Stimulated activated CD4-positive, alpha-beta T cell treated with anti-CD3 and anti-CD28 coated beads, Interleukin-1b, Interleukin-23, amount 100 ng/mL, for 48 hours (primary cell): Measurements from ENCODE around the gene GREM1.

Experiments used
- DNase-seq: peaks from one replicate; pipeline ENCODE4 v3.0.0-alpha.2; 2020

GREM1 gene

DNA sequence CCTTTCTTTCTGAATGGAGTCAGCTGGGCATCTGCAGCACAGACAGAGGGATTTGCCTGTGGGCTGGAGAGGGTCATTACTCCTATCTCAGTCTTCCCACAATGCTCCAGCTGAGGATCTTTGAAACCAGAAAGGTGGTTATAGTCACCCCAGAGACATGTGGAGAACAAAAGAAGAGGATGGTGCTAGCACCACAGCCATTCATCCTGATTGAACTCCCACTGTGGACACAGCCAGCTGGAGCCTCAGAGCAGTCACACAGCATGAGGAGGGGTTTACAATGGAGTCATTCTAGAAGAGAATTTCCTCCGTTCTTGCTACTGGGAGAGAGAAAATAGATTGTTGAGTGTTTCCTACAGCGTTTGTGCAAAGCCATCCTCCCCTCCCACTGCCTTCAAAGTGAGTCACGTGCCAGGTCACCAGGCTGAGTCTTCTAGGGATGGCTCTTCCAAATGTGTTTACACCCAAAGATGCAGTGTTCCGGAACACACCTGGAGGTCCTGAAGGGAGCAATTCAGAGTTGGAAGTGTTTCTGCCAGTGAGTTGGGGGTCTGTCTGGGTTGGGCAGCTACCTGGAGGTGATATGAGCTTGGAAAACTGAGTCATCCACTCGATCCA, 18.9 kb upstream of the GREM1 start:
- no peak for DNase-seq

DNA sequence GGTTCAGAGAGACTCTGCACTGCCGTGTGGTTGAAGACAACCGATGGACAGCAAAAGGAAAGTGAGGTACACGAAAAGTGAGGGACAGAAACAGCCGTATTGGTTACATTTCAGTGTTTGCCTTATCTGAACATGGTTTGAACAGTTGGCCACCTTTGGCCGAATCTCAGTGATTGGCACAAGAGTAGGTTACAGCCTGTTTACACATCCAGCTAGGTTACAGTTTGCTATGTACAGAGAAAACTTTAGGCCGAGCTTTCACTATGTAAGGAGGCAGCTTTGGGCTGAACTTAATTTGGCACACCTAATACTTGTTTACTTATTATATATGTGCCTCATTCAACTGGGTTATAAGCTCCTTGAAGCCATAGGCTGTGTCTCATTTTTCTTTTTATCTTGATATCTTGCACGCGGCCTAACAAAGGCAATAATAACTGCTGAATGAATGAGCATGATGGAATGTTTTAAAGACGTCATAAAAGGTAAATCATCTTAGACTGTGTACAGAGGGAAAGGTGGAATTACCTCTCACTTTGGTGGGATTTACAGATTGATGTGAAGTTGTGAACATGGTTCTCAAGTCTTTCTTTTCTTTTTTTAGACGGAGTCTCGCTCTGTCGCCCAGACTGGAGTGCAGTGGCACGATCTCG, 17.2 kb upstream of the GREM1 start:
- no peak for DNase-seq

DNA sequence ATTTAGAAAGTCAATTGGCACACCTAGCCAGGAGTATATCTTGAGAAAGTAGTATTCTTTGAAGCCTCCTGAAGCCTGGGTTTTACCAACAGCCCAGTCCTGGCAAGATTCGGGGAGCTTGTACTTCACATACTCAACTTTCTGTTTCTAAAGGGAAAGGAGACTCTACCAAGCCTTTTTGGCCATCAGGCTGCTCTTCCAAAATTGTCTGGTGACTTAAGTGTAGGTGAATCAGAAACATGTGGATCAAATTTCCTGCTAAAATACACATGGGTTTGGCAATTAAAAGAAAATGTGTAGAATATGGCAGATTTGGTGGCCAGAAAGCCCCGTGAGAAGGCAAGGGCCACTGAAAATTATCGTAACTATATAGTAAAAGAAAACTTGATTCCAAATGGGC, 15.9 kb upstream of the GREM1 start:
- DNase-seq = no peak

DNA sequence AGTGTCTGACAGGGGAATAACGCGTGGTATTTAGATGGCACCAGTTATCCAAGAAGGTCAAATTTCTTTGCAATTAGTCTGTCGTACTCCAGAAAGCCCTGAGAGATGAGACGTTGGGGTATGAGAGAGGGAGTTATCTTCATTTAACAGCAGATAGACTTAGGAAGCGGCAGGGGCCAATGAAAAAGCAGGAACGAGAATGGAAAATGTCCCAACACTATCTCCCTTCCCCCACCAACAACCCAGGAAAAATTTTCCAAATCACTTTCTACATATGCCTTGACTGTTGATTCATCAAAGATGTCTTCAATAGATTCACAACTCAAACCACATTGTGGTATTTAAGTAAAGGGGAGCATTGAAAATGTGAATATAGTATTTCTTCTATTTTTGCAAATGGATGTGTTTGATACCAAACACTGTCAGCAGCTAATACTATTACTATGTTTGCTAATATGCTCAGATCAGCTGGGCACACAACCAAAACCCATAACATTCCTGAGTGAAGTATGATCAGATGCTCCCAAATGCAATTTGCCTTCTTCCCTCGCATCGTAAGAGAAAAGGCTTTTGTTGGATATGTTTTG, 13.3 kb upstream of the GREM1 start:
- DNase-seq = no peak

DNA sequence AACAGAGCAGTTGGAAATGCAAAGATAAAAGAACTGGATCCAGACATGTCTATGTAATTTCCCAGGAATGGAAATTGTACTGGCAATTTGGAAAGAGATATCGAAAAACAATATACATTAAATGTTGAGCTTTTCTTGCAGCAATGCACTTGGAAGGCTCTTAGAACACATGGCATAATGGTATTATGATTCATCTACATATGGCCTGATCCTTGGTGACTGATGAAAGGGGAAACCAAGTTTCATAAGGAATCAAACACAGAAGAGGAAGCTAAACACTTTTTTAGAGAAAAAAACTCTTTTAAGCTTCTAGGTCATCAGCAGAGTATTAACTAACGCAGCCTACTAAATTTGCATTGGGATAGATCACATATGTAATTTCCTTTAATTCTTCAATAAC, 12.4 kb upstream of the GREM1 start:
- DNase-seq = no peak

DNA sequence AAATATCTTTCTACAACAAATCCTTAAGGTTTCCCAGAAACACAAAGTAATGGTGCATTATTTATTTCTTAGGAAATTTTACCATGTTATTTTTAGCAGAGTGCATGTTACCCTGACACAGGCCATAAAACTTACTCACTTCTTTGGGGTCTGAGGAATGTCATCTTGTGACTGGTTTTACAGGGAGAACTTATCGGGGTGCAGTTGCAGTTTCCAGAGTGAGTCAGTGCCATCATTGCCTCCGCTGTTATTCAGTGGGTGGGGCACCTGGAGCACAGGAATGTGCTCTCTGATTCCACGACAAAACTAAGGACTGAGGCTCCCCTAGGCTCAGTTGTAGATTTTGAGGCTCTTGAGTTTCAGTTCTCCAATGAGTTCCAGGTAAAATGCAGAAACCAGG, 11.1 kb upstream of the GREM1 start:
- no peak for DNase-seq

DNA sequence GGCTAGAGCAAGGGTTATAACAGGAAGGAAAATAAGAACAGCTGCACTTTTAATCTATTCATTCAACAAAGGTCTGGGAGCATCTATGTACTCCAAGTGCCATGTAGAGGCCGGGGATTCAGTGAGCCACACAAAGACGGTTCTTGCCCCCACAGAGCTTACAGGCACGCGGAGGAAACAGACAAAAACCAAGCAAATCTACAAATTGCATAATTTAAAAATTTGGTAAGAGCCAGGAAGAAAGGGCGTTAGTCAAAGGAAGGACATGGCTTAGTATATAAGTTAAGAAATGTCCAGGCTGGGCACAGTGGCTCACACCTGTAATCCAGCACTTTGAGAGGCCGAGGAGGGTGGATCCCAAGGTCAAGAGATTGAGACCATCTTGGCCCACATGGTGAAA, 10.4 kb upstream of the GREM1 start:
- no peak for DNase-seq

DNA sequence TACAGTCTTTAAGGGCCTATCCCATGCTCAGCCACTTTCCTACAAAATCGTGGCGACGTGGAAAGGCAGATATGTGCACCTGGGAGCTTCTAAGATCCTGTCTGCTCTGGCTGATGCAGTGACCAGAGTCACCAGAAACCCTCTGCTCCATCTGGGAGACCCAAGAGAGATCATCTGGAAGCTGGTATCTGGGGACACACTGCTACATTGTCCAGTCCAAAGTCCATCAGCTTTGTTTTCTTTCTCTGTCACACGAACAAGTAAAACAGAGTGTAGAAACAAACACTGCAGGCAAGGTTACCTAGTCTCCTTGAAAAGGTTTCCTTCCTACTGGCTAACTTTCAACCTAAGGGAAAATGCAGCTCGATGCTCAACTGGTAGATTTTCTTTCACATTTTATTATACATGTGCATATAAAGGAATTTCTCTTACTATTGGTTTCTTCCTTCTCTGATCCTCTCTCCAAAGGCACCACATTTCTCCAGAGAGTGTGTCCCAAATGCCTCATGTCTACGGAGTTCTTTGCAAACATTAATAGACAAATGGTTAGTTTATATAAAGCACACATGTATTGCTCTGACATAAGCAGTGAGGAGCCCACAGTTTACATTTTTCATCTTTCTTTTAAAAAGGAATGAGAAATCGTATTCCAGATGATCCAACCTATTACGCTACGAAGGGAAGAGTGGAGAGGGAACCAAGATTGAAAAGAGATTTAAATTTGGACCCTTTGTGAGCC, 8.3 kb upstream of the GREM1 start:
- DNase-seq = no peak

DNA sequence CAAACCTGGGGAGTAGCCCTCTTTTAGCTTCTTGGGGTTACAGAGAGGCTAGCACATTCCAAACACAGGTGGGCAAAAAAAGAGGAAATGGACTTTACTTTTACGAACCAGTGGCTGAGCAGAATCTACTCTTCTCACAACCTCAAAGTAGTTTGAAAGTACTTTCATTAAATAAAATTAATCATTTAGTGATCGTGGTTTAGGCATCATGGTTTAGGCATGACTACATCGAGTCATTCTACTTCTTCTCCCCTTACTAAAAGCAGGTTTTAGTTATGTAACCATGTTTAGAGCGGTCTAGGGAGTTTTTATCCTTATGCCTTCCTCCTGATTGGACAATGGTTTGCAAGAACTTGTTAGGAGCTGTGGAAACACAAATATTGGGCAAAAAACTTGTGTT, 2.5 kb upstream of the GREM1 start:
- no peak for DNase-seq

DNA sequence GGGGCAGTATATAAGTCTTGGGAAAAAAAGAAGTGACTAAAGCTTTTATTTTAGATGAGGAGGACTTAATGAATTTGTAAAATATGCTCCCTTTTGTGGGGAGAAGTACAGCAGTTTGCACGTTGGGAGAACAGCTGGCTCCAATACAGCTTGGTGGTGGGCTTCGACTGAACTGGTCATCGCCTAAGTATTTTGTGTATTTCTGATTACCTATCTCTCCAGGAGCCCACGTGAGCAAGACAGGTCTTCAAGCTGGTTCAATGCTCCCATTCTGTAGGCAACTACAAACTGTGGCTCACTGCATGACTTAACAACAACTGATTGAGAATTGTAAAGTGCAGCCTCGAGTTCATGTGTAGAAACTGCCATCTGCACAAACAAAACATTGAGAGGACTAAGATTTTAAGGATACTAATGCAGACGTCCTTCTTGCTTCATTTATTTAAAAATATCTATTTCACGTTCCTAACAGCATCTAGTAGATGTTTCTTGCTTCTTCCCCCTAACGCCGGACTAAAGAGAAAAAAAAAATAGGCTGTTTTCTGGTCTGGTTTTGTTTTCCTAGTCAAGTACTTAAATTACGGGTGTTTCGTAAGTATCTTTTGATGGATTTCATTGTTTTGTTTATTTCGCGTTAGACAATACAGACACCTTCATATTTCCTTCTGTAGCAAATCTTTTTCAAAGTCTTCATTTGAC, 1.4 kb upstream of the GREM1 start:
- DNase-seq = no peak

DNA sequence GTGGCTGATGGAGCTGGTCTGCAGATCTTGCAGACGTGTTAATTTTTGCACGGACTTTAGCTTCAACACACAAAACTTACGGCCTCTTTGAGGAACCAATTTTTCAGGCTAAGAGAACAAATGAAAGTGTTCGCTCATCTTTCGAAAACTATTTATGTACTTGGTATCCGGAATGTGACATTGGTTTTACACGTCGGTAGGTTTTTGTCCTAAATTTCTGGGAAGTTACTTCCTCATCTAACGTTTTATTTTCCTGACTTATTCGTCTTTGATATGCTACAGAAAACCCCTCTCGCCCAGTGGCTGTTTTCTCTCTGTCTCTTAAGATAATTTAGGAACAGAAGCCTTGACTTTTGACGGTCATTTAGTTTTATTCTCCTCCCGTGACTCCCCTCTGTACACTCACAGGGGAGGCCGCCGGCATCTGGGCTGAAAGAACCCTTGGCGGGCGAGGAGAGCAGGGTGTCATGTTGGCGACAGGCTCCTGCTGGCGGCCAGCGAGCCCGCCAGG, 834 bp upstream of the GREM1 start:
- DNase-seq = no peak

DNA sequence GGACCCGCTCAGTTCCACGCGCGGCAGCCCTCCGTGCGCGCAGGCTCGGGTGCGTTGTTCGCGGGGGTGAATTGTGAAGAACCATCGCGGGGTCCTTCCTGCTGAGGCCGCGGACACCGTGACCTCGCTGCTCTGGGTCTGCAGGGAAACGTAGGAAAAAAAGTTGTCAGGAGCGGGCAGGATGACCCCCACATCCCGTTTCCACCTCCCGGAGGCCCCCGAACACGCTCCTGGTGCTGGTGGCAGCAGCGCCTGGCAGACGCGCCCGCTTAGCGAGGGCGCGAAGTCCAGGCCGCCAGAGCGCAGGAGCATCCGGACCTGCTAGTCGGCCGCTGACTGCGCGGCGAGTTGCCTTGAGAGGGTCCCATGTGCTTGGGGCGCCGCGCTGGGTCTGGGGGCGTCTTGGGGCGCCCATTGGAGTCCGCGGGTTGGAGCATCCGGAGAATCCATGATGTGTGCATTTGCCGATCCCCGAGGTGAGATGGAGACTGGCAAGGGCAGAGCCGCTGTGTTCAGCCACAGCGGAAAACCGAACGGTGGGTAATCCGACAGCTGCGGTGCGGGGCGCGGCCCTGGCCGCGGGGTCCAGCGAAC, 520 bp downstream of the GREM1 start:
- no peak for DNase-seq

DNA sequence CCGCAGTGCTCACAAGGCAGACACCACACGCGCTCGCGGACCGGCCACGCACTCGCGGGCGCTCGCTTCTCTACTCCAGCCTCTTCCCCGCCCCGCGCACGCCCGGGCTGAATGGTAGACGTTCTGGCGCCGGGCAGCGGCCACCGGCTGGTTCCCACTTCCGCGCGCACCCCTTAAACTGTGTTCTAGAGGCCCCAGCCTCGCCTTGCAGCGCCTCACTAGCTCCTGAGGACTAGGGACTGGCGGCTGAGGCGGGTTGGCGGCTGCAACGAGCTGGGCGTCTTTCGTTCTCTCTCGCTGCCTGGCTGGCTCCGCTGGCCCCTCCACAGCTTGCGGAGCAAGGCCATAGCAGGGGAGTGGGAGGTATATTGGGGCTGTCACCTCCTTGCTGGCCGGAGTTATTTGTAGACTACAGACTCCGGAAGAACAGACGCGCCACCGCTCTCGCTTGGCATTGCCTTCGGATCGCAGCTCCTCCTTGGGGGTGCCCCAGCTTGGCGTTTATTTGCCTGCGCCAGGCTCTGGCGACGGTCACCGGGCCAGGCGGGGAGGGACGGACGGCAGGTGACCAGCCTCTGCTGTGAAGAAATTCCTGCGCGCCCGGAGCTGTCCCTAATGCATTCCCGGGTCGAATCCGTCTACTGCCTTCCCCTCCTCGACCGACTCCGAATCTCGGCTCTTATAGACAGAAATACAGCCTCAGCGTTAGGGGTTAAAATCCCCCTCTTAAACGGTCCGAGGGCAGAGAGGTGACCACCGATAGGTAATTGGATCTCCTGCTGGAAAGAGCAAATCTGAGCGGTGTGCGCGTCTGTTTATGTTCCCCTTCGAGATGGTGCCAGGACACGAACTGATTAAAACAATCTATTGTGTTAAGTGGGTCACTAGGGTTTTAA, 1.3 kb downstream of the GREM1 start:
- no peak for DNase-seq

DNA sequence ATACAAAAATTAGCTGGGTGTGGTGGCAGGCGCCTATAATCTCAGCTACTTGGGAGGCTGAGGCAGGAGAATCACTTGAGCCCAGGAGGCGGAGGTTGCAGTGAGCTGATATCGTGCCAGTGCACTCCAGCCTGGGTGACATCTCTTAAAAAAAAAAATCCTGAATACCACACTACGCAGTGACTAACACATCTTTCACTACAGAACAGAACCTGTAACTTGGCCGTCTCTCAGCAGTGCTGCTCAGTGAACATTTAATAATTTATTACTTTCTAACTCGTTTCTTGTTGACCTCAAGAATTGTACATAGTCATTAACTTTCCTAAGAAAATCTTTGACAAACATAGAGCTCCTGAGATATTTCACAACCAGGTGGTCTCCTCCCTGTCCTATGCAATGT, 3.8 kb downstream of the GREM1 start:
- DNase-seq = no peak

DNA sequence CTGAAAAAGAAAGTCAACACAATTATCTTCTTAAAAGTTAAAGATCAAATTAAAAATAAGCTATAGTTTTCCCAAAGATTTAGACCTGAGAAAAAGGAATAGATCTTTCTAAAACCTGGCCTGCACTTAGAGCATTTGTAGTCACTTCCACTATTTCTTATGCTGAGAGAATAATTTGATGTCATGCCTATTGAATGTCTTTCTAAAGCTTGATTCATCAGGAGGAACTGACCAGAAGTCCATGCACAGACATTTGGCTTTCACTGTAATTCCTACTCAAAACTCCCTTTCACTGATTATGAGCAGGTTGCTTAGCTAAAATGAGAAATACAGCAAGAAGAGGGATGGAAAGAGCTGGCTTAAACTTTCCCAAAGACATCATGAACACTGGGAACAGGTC, 4.3 kb downstream of the GREM1 start:
- DNase-seq = no peak

DNA sequence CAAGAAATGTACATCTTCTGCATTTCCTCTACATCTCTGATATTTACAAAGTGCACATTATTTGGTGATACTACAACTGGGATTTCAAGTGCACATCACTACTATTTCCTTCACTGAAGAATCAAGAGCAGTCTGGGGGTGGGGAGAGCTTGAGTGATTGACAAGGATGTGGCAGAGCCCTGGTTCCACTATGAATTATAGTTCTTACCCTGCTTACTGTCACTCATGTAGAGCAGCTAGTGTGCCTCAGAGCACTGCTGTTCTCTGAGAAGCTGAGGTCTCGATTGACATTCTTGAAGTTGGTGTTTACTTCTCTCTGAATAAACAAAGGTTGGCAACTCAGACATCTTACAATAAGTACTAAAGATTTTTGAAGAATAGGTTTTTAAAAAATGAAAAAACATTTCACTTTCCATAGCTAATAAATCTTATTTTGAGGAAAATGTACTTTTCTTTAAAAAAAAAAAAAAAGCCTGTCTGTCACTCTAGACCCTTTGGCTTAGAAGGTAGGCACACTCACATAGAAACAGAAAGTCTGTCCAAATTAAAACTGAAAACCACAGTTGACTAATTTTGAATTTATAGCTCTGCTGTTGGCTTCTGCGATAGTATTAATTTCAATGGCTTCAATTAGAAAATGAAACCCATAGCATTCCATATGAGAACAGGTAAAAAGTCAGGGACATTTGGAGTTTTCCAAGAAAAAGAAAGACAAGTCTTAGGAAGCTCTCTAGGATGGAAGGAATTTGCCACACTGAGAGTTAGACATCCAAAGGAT, 5.6 kb downstream of the GREM1 start:
- no peak for DNase-seq

DNA sequence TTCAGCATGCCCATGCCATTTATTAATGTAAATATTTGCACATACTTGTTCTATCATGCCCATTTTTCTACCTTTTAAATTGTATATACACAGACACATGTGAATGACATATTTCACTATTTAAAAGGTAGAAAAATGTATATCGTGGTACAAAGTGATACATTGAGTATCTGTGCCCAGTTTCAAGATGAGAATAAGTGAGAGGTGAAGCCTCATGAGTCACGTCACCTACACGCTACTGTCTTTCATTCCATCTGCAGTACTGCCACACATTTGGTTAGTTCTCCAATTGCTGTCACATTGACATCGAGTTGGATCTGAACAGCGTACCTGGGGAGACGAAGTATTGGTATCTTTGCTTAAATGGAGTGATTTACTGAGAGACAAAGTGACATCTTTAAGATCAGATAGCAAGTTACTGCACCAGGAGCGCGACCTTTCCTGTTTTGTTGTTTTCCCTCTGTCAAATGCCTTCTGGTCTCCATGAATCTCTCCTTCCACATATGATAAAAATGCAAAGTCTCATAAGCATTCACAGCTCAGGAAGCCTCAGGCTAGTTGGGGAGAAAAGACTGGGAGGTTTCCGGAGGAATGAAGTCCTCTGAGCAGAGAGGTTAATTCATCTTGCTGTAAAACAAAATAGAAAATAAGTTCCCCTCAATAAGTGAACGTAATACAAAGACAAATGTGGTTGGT, 12.0 kb downstream of the GREM1 start:
- DNase-seq = no peak

DNA sequence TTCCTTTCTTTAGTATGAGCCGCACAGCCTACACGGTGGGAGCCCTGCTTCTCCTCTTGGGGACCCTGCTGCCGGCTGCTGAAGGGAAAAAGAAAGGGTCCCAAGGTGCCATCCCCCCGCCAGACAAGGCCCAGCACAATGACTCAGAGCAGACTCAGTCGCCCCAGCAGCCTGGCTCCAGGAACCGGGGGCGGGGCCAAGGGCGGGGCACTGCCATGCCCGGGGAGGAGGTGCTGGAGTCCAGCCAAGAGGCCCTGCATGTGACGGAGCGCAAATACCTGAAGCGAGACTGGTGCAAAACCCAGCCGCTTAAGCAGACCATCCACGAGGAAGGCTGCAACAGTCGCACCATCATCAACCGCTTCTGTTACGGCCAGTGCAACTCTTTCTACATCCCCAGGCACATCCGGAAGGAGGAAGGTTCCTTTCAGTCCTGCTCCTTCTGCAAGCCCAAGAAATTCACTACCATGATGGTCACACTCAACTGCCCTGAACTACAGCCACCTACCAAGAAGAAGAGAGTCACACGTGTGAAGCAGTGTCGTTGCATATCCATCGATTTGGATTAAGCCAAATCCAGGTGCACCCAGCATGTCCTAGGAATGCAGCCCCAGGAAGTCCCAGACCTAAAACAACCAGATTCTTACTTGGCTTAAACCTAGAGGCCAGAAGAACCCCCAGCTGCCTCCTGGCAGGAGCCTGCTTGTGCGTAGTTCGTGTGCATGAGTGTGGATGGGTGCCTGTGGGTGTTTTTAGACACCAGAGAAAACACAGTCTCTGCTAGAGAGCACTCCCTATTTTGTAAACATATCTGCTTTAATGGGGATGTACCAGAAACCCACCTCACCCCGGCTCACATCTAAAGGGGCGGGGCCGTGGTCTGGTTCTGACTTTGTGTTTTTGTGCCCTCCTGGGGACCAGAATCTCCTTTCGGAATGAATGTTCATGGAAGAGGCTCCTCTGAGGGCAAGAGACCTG, 13.2 kb downstream of the GREM1 start:
- DNase-seq = no peak

DNA sequence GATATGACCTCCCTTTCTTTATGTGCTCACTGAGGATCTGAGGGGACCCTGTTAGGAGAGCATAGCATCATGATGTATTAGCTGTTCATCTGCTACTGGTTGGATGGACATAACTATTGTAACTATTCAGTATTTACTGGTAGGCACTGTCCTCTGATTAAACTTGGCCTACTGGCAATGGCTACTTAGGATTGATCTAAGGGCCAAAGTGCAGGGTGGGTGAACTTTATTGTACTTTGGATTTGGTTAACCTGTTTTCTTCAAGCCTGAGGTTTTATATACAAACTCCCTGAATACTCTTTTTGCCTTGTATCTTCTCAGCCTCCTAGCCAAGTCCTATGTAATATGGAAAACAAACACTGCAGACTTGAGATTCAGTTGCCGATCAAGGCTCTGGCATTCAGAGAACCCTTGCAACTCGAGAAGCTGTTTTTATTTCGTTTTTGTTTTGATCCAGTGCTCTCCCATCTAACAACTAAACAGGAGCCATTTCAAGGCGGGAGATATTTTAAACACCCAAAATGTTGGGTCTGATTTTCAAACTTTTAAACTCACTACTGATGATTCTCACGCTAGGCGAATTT, 14.9 kb downstream of the GREM1 start:
- DNase-seq = no peak
